ENCODE measurements around the gene SNX19.

Gene SNX19

DNA sequence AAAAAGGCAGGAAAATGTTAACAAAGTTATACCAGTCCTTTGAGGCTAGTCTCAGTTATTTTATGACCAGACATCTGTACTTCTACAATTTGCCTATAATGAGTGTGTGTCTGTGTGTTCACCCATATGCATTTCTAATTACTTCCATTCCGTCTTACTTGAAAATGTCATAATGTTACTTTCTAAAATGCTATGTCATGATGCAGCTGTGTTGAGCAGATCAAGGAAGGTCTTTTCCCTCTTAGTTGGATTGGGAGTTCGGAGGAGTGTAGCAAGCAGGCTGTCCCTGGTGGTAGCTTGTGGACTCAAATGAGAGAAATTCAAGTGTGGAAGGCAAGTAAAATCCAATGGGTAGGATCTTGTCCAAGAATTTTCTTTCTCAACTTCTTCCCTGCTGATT, 3.0 kb downstream of the SNX19 start:
- H3K27ac ChIP-seq: no peak overlapping the region
- no peak for TF ChIP-seq ZFX (IDR thresholded peaks at IDR 0.05; ENCODE audit: borderline replicate concordance)
- TF ChIP-seq, protein P1, sequence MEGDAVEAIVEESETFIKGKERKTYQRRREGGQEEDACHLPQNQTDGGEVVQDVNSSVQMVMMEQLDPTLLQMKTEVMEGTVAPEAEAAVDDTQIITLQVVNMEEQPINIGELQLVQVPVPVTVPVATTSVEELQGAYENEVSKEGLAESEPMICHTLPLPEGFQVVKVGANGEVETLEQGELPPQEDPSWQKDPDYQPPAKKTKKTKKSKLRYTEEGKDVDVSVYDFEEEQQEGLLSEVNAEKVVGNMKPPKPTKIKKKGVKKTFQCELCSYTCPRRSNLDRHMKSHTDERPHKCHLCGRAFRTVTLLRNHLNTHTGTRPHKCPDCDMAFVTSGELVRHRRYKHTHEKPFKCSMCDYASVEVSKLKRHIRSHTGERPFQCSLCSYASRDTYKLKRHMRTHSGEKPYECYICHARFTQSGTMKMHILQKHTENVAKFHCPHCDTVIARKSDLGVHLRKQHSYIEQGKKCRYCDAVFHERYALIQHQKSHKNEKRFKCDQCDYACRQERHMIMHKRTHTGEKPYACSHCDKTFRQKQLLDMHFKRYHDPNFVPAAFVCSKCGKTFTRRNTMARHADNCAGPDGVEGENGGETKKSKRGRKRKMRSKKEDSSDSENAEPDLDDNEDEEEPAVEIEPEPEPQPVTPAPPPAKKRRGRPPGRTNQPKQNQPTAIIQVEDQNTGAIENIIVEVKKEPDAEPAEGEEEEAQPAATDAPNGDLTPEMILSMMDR (IDR thresholded peaks at IDR 0.05): no peak

GRCh38 chr11:130912552-130912951, 3.7 kb downstream of the SNX19 start:
- TF ChIP-seq ZFX (IDR thresholded peaks at IDR 0.05; ENCODE audit: borderline replicate concordance): no peak
- TF ChIP-seq, protein P1 (IDR thresholded peaks at IDR 0.05): no peak
- H3K27ac ChIP-seq: no peak overlapping the region

- no peak overlapping the region for H3K27ac ChIP-seq
Measured at GRCh38 chr11:130911306-130911705, 5.0 kb downstream of the SNX19 start.

GRCh38 chr11:130909650-130910049, 6.6 kb downstream of the SNX19 start:
- TF ChIP-seq ZFX (IDR thresholded peaks at IDR 0.05; ENCODE audit: borderline replicate concordance): no peak
- TF ChIP-seq, protein P1 (IDR thresholded peaks at IDR 0.05): no peak
- no peak overlapping the region for H3K27ac ChIP-seq

More at GRCh38 chr11:130911306-130911705, 5.0 kb downstream of the SNX19 start:
- TF ChIP-seq, protein P1 (IDR thresholded peaks at IDR 0.05): no peak
- TF ChIP-seq ZFX (IDR thresholded peaks at IDR 0.05; ENCODE audit: borderline replicate concordance): no peak

GRCh38 chr11:130908770-130909625, 7.3 kb downstream of the SNX19 start:
- TF ChIP-seq, protein P1 (IDR thresholded peaks at IDR 0.05): no peak
- no peak for TF ChIP-seq ZFX (IDR thresholded peaks at IDR 0.05; ENCODE audit: borderline replicate concordance)
- no peak overlapping the region for H3K27ac ChIP-seq

GRCh38 chr11:130908061-130908460, 8.2 kb downstream of the SNX19 start:
- no peak overlapping the region for H3K27ac ChIP-seq
- TF ChIP-seq, protein P1 (IDR thresholded peaks at IDR 0.05): no peak
- no peak for TF ChIP-seq ZFX (IDR thresholded peaks at IDR 0.05; ENCODE audit: borderline replicate concordance)

GRCh38 chr11:130907229-130907628, 9.1 kb downstream of the SNX19 start:
- H3K27ac ChIP-seq: no peak overlapping the region
- TF ChIP-seq, protein P1 (IDR thresholded peaks at IDR 0.05): no peak
- no peak for TF ChIP-seq ZFX (IDR thresholded peaks at IDR 0.05; ENCODE audit: borderline replicate concordance)
